GM12873 (cell line): ENCODE measurements around the gene MICU1.

Experiments
- TF ChIP-seq, protein P1 (sequence below): IDR thresholded peaks from 2 replicates; pipeline ENCODE4 v1.5.1; 2012; ENCODE audit warnings: low read depth, mild to moderate bottlenecking, moderate library complexity, low read length, control low read depth; ENCODE audit not compliant: insufficient read depth; ENCODE audit errors: missing control alignments

MICU1 gene

DNA sequence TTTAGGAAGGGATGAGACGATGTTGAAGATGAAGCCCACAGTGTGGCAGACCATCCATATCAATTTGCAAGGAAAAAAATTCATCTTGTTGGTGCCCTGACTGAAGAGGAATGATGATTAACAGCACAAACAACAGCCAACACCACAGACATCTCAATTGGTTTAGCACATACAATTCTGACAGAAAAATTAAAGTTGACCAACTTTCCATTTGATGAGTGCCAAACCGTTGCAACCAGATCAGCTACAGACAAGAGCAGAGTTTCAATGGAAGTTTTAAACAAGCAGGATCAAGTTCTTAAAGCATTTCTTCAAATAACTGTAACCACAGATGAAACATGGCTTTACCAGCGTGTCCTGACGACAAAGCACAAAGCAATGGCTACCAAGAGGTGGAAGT, 138.8 kb downstream of the MICU1 start:
- TF ChIP-seq, protein P1, sequence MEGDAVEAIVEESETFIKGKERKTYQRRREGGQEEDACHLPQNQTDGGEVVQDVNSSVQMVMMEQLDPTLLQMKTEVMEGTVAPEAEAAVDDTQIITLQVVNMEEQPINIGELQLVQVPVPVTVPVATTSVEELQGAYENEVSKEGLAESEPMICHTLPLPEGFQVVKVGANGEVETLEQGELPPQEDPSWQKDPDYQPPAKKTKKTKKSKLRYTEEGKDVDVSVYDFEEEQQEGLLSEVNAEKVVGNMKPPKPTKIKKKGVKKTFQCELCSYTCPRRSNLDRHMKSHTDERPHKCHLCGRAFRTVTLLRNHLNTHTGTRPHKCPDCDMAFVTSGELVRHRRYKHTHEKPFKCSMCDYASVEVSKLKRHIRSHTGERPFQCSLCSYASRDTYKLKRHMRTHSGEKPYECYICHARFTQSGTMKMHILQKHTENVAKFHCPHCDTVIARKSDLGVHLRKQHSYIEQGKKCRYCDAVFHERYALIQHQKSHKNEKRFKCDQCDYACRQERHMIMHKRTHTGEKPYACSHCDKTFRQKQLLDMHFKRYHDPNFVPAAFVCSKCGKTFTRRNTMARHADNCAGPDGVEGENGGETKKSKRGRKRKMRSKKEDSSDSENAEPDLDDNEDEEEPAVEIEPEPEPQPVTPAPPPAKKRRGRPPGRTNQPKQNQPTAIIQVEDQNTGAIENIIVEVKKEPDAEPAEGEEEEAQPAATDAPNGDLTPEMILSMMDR = no peak

DNA sequence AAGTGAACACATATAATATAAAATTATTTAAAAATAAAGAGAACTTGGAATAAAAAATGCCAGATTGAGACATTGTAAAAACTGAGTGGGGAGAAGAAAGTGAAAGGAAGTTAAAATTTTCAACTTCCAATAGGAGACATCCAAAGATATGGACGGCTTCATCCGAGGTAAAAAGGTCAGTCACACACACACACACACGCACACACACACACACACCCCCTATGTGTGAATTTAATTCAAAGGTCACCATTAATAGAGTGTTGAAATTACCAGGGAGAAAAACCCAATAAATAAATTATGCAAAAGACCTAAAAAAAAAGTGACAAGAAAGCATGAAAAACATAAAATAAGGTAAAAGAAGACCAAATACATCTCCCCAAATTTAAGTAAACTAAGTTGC, 140.2 kb downstream of the MICU1 start:
- TF ChIP-seq, protein P1 = no peak

DNA sequence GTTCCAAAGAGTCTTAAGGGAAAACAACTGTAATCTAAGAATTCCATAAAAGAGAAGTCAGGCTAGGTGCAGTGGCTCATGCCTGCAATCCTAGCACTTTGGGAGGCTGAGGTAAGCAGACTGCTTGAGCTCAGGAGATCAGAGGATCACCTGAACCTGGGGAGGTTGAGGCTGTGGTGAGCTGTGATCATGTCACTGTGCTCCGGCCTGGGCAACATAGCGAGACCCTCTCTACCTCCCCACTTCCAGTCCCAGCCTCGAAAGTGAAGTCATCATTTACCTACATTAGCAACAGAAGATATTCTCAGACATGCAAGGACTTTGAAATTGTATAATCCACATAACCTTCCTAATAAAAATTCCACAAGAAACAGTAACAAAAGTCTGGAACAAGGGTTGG, 141.4 kb downstream of the MICU1 start:
- TF ChIP-seq, protein P1 = no peak

DNA sequence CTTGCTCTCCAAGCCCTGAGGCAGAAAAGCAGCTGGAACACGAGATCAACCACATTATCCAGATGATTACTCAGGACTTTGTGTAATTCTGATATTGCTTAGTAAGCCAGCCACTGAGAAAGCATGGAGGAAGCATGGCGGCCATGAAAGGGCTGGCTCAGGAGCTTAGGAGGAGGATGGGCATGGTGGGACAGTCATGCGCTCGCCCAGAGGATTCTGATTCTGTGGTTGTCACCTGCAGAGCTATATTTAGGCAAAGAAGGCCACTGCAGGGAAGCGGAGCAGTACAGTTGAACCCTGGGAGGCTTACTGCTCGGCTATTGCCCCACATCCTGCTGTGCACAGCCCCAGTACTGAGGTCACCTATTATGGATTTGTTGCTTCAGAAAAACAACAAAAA, 142.4 kb downstream of the MICU1 start:
- TF ChIP-seq, protein P1 = no peak

DNA sequence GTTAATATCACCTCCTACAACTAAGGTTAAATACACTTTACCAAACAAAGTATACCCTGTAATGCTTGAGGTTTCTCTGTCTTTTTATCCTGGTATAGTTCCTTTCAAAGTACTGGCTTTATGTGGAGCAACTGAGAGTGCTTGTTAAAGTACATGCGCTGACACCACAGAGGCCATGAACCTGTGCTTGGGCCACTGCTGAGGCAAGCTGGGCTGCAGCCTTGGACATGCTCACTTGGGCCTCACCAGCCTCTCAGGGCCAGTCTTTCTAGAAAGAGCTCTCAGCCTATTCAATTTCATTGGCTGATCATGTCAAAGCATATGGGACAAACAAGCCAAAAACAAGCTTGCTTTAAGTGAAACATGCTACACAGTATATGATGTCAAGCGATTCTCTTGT, 145.0 kb downstream of the MICU1 start:
- TF ChIP-seq, protein P1 = no peak

DNA sequence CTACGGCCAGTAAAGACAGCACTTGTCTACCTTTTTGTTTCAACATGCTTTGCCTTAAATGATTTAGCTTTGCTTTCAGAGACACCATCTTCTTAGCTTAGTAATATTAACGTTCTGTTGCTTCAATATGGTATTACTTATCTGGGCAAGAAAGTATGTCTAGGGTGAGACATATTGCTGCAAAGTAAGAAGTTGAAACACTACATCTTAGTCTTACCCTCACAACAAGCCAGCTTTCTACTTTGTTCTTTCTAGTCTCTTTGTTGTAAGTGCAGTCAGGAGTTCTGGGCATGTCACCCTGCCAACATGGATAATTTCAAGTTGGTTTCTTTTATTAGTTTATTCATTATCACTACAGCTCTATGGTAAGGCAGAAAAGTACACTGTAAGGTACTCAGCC, 148.4 kb downstream of the MICU1 start:
- TF ChIP-seq, protein P1 = no peak

DNA sequence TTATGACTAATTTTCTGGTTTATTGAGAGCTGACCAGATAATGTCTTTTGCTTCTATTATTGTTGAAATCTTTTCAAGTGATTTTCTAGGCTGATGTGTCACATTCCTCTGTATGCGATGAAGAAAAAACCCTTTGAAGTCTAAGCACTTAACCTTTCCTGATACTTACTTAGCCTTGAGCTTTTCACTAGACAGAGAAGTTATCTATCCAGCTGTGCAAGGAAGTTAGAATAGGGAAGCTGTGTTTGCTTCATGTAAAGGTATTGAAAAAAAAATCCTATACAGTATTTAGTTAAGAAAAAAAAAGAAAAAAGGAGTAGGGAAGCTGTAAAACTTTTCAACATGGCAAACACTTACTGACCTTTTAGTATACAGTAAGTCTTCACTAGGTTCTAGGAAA, 153.6 kb downstream of the MICU1 start:
- TF ChIP-seq, protein P1 = no peak

DNA sequence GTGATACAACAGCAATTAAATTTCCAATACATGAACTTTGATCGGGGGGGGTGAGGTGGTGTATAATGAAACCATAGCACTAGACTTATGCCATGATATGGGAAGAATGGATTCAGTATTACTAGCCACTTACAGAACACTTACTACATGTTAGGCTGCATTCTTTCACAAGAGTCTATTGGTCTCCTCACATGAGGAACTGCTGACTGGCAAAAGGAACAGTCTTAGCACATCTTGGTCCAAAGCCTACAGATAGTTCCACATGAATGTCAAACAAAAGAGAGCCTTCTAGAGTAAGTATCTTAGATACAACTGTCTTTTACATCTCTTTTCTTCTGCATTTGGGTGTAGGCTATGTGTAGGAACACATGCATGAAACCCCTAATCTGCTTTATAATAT, 155.2 kb downstream of the MICU1 start:
- TF ChIP-seq, protein P1 = no peak
